ENCODE data around the gene SPOP. TPM values are rescaled to one million over a fixed set of nuclear protein-coding genes. Genes with fewer than 3 reads are reported as not detected.

SPOP gene
- total RNA-seq, 1 donor from 2014 or later = 87.3 TPM

- DNase-seq (no peak), ATAC-seq (no peak)
- intact Hi-C loops (cut with DNase I) = no loop called here
- Histone ChIP-seq H3K36me3 (peaks cover 76% of the 10 kb centered on the region), H3K27me3 (no peaks in the 10 kb centered on the region), H3K9me3 (no peaks in the 10 kb centered on the region), H3K4me1 (peaks cover 15% of the 10 kb centered on the region), H3K27ac (no peak overlapping the region), H3K4me3 (no peak overlapping the region)
- no peak for TF ChIP-seq CTCF (IDR thresholded peaks at IDR 0.05)
These were observed 81.9 kb downstream of the SPOP start for GRCh38 chr17:49595980-49596379.

- ATAC-seq (no peak), DNase-seq (no peak)
- no peaks in the 10 kb centered on the region for H3K9me3 ChIP-seq
- no peak for TF ChIP-seq CTCF (IDR thresholded peaks at IDR 0.05)
- peaks cover 70% of the 10 kb centered on the region for H3K36me3 ChIP-seq
- H3K4me3 ChIP-seq = no peak overlapping the region
- H3K4me1 ChIP-seq = peaks cover 15% of the 10 kb centered on the region
- intact Hi-C loops (cut with DNase I) = no loop called here
- no peak overlapping the region for H3K27ac ChIP-seq
- H3K27me3 ChIP-seq = no peaks in the 10 kb centered on the region
These were observed 82.6 kb downstream of the SPOP start for GRCh38 chr17:49595328-49595727.

GRCh38 chr17:49592263-49592662 lies 85.6 kb downstream of the SPOP start:
- ATAC-seq (no peak), DNase-seq (no peak)
- no peaks in the 10 kb centered on the region for H3K27me3 ChIP-seq
- no peak overlapping the region for H3K27ac ChIP-seq
- peaks cover 42% of the 10 kb centered on the region for H3K36me3 ChIP-seq
- peaks cover 4% of the 10 kb centered on the region for H3K4me1 ChIP-seq
- no peaks in the 10 kb centered on the region for H3K9me3 ChIP-seq
- TF ChIP-seq CTCF (IDR thresholded peaks at IDR 0.05) = no peak
- intact Hi-C loops (cut with DNase I) = no loop called here
- H3K4me3 ChIP-seq = no peak overlapping the region

GRCh38 chr17:49590874-49591273 lies 87.0 kb downstream of the SPOP start:
- Histone ChIP-seq H3K4me1 (no peaks in the 10 kb centered on the region), H3K27ac (no peak overlapping the region), H3K4me3 (no peak overlapping the region), H3K27me3 (no peaks in the 10 kb centered on the region), H3K9me3 (no peaks in the 10 kb centered on the region), H3K36me3 (peaks cover 28% of the 10 kb centered on the region)
- no peak for DNase-seq
- intact Hi-C loops (cut with DNase I) = no loop called here
- TF ChIP-seq CTCF (IDR thresholded peaks at IDR 0.05) = no peak
- no peak for ATAC-seq

GRCh38 chr17:49589577-49589927 lies 88.3 kb downstream of the SPOP start:
- no peak for TF ChIP-seq CTCF (IDR thresholded peaks at IDR 0.05)
- Histone ChIP-seq H3K9me3 (no peaks in the 10 kb centered on the region), H3K36me3 (peaks cover 18% of the 10 kb centered on the region), H3K27ac (no peak overlapping the region), H3K4me3 (no peak overlapping the region), H3K27me3 (no peaks in the 10 kb centered on the region), H3K4me1 (no peaks in the 10 kb centered on the region)
- ATAC-seq = no peak
- intact Hi-C loops (cut with DNase I) = no loop called here
- no peak for DNase-seq
